H1 (cell line): ENCODE data around the gene C3orf22. TPM values are rescaled to one million over a fixed set of nuclear protein-coding genes. Genes with fewer than 3 reads are reported as not detected.

Experiments
- CTCF ChIA-PET: fragments of 300-600 bp; sonication (Branson Sonifier 250); formaldehyde crosslinking; loops from one replicate; lab custom pipeline; 2021; ENCODE audit not compliant: partially characterized antibody; lab: Charles Lee
- POLR2A ChIA-PET: fragments of 300-600 bp; sonication (Branson Sonifier 250); formaldehyde crosslinking; loops from one replicate; lab custom pipeline; 2021; ENCODE audit warnings: inconsistent platforms; ENCODE audit not compliant: partially characterized antibody; lab: Charles Lee
- DNase-seq, 2 experiments: peaks; one replicate each; pipeline versions ENCODE4 v3.0.0 to v3.0.0-alpha.2; 2010 to 2022; ENCODE audit warnings: low spot score in 2 of 2, low read depth in 1 of 2, mixed read lengths in 1 of 2
- FAIRE-seq: peaks from 2 replicates; lab custom pipeline; 2011; peaks lifted over from hg19 to GRCh38; lab: Jason Lieb, UNC
- H2AFZ ChIP-seq: 2 replicates; pipeline ENCODE4 v1.8.1; 2012; ENCODE audit warnings: low read length, inconsistent platforms
- H2AK5ac ChIP-seq: 2 replicates; pipeline ENCODE4 v1.6.1; 2013; ENCODE audit warnings: low read depth, low read length
- H2BK120ac ChIP-seq: replicated peaks from 2 replicates; pipeline ENCODE3; 2013; ENCODE audit warnings: low read depth, low read length, inconsistent platforms
- H2BK12ac ChIP-seq: 2 replicates; pipeline ENCODE4 v1.6.1; 2013; ENCODE audit warnings: low read depth, low read length
- H2BK15ac ChIP-seq: 2 replicates; pipeline ENCODE4 v1.6.1; 2013; ENCODE audit warnings: low read length
- H2BK20ac ChIP-seq: 2 replicates; pipeline ENCODE4 v1.6.1; 2013; ENCODE audit warnings: low read length
- H2BK5ac ChIP-seq: 2 replicates; pipeline ENCODE4 v1.6.1; 2013; ENCODE audit warnings: low read depth, low read length
- H3K14ac ChIP-seq: 2 replicates; pipeline ENCODE4 v1.6.1; 2013; ENCODE audit warnings: inconsistent platforms; ENCODE audit not compliant: insufficient read length
- H3K18ac ChIP-seq: 2 replicates; pipeline ENCODE4 v1.6.1; 2013; ENCODE audit warnings: low read length; ENCODE audit errors: extremely low read depth
- H3K23ac ChIP-seq: 2 replicates; pipeline ENCODE4 v1.6.1; 2013; ENCODE audit warnings: inconsistent platforms; ENCODE audit not compliant: insufficient read length
- H3K23me2 ChIP-seq: 2 replicates; pipeline ENCODE4 v1.6.1; 2013; ENCODE audit warnings: low read depth, low read length
- H3K27ac ChIP-seq: 2 replicates; pipeline ENCODE4 v1.6.1; 2011; ENCODE audit warnings: low read depth, low read length, inconsistent platforms
- H3K27me3 ChIP-seq, 4 experiments: replicated peaks in 1 of 4; 1 replicate in 1 of 4; 2 replicates in 3 of 4; pipeline versions ENCODE4 v1.6.1 to v1.8.1; 2011 to 2013; ENCODE audit warnings: low read length in 3 of 4, mild to moderate bottlenecking in 3 of 4, inconsistent platforms in 2 of 4, mixed read lengths in 2 of 4, moderate library complexity in 1 of 4; ENCODE audit not compliant: control insufficient read depth in 3 of 4, insufficient read depth in 3 of 4; ENCODE audit errors: extremely low read depth in 1 of 4
- H3K36me3 ChIP-seq, 4 experiments: 2 replicates each; pipeline versions ENCODE4 v1.6.1 to v1.8.1; 2011 to 2013; ENCODE audit warnings: mild to moderate bottlenecking in 4 of 4, low read length in 3 of 4, moderate library complexity in 2 of 4, control low read depth in 1 of 4, inconsistent platforms in 1 of 4; ENCODE audit not compliant: insufficient read depth in 4 of 4, control insufficient read depth in 2 of 4
- H3K4ac ChIP-seq: replicated peaks from 2 replicates; pipeline ENCODE3; 2013; ENCODE audit warnings: low read length, low read depth, mixed read lengths, inconsistent platforms; ENCODE audit not compliant: insufficient read length
- H3K4me1 ChIP-seq, 4 experiments: replicated peaks in 1 of 4; 1 replicate in 1 of 4; 2 replicates in 3 of 4; pipeline versions ENCODE4 v1.6.1 to v1.8.1; 2011 to 2013; ENCODE audit warnings: low read length in 3 of 4, inconsistent platforms in 2 of 4, mixed read lengths in 1 of 4; ENCODE audit not compliant: insufficient read depth in 4 of 4, control insufficient read depth in 3 of 4
- H3K4me2 ChIP-seq, 2 experiments: 2 replicates each; pipeline versions ENCODE4 v1.6.1 to v1.8.1; 2011 to 2013; ENCODE audit warnings: low read depth in 2 of 2, low read length in 2 of 2, control low read depth in 1 of 2, inconsistent platforms in 1 of 2, mild to moderate bottlenecking in 1 of 2; ENCODE audit not compliant: insufficient read depth in 1 of 2
- H3K4me3 ChIP-seq, 4 experiments: fragments of 200-600, 300-600 bp in 1 of 4; sonication (generic), shearing (Covaris generic), sonication (Bioruptor Twin) in 1 of 4; 2 replicates each; pipeline versions ENCODE4 v1.5.1 to v1.8.1; 2011 to 2016; ENCODE audit warnings: low read length in 4 of 4, low read depth in 3 of 4, control low read depth in 2 of 4, inconsistent platforms in 2 of 4, mild to moderate bottlenecking in 2 of 4, mixed read lengths in 1 of 4, moderate library complexity in 1 of 4; ENCODE audit not compliant: insufficient read depth in 2 of 4; ENCODE audit errors: extremely low read depth in 1 of 4
- H3K56ac ChIP-seq: replicated peaks from 2 replicates; pipeline ENCODE3; 2013; ENCODE audit warnings: low read depth, mild to moderate bottlenecking, mixed read lengths, low read length, inconsistent platforms; ENCODE audit not compliant: insufficient read length
- H3K79me1 ChIP-seq: 2 replicates; pipeline ENCODE4 v1.6.1; 2013; ENCODE audit warnings: low read depth, low read length, control low read depth
- H3K79me2 ChIP-seq, 2 experiments: 2 replicates each; pipeline versions ENCODE4 v1.6.1 to v1.8.1; 2012 to 2013; ENCODE audit warnings: low read length in 2 of 2, mild to moderate bottlenecking in 2 of 2, inconsistent platforms in 1 of 2; ENCODE audit not compliant: insufficient read depth in 2 of 2, control insufficient read depth in 1 of 2
- H3K9ac ChIP-seq, 4 experiments: replicated peaks in 1 of 4; 1 replicate in 1 of 4; 2 replicates in 3 of 4; pipeline versions ENCODE4 v1.6.1 to v1.8.1; 2011 to 2013; ENCODE audit warnings: low read depth in 3 of 4, low read length in 3 of 4, control low read depth in 2 of 4, mild to moderate bottlenecking in 2 of 4, moderate library complexity in 2 of 4, inconsistent platforms in 1 of 4; ENCODE audit errors: extremely low read depth in 1 of 4
- H3K9me3 ChIP-seq, 2 experiments: 2 replicates each; pipeline versions ENCODE4 v1.6.1 to v1.8.1; 2012 to 2013; ENCODE audit warnings: mild to moderate bottlenecking in 2 of 2, moderate library complexity in 2 of 2, control low read depth in 1 of 2, inconsistent platforms in 1 of 2, low read depth in 1 of 2, low read length in 1 of 2, mixed read lengths in 1 of 2; ENCODE audit not compliant: insufficient read depth in 2 of 2
- H4K20me1 ChIP-seq, 2 experiments: replicated peaks in 1 of 2; 2 replicates each; pipeline versions ENCODE3 to v1.8.1; 2011 to 2013; ENCODE audit warnings: inconsistent platforms in 2 of 2, low read length in 2 of 2, mild to moderate bottlenecking in 1 of 2; ENCODE audit not compliant: insufficient read depth in 2 of 2, control insufficient read depth in 1 of 2
- H4K5ac ChIP-seq: 2 replicates; pipeline ENCODE4 v1.6.1; 2013; ENCODE audit warnings: low read length, low read depth, mixed read lengths, inconsistent platforms; ENCODE audit not compliant: insufficient read length
- H4K8ac ChIP-seq: 2 replicates; pipeline ENCODE4 v1.8.0; 2013; ENCODE audit warnings: mild to moderate bottlenecking, moderate library complexity, low read length, inconsistent platforms; ENCODE audit not compliant: insufficient read depth; ENCODE audit errors: extremely low read depth
- H4K91ac ChIP-seq: replicated peaks from 2 replicates; pipeline ENCODE3; 2013; ENCODE audit warnings: low read length, mixed read lengths, inconsistent platforms; ENCODE audit not compliant: insufficient read length
- NANOG ChIP-seq: IDR thresholded peaks from 2 replicates; pipeline ENCODE4 v1.6.1; 2011; ENCODE audit warnings: low read length, low read depth, mild to moderate bottlenecking, inconsistent platforms; ENCODE audit not compliant: insufficient read depth, poor library complexity, severe bottlenecking
- PHF8 ChIP-seq: fragments of 200-600 bp; sonication (generic); conservative IDR thresholded peaks from 2 replicates; pipeline ENCODE4 v1.7.1; 2012; ENCODE audit warnings: low read depth, mild to moderate bottlenecking, inconsistent platforms, low read length, moderate library complexity
- SIX5 ChIP-seq: IDR thresholded peaks from 2 replicates; pipeline ENCODE4 v1.6.1; 2011; ENCODE audit warnings: mild to moderate bottlenecking, low read depth, low read length
- WGBS, 2 experiments: shearing (Covaris generic) in 1 of 2; methylation state at CpG; one replicate each; pipeline versions ENCODE4 v1.1.6 to v1.1.7; 2013 to 2015; ENCODE audit warnings: low lambda C conversion rate in 2 of 2, mixed read lengths in 2 of 2, inconsistent platforms in 1 of 2, low coverage in 1 of 2, missing lambda C conversion rate in 1 of 2; ENCODE audit not compliant: insufficient replicate concordance in 2 of 2, insufficient coverage in 1 of 2, insufficient read length in 1 of 2; ENCODE audit errors: extremely low coverage in 1 of 2, missing lambda C conversion rate in 1 of 2; 5-methylcytosine and 5-hydroxymethylcytosine counted together
- polyA plus RNA-seq, 7 experiments: library from polyadenylated mRNA; depleted of rRNA in 3 of 7; stranded (reverse) in 5 of 7; unstranded in 2 of 7; fragments of >200 nt in 5 of 7; fragments of 200-250 nt in 2 of 7; gene quantifications; 1 replicate in 5 of 7; 2 replicates in 1 of 7; 4 replicates in 1 of 7; pipeline versions ENCODE4 v1.2.1 to v1.2.3, GENCODE V29; 2011 to 2013; ENCODE audit warnings: missing spikeins in 2 of 7, mixed read lengths in 2 of 7
- total RNA-seq: library from RNA; stranded (reverse); fragmentation: NEBNext Ultra II Directional; extraction: Animal tissue kit (Norgen Biotek cat#: 25700); gene quantifications from 2 replicates; pipeline ENCODE4 v1.2.1, GENCODE V29; 2021
- TF ChIP-seq, protein P1 (sequence below): IDR thresholded peaks from 2 replicates; pipeline ENCODE4 v1.6.1; 2011; ENCODE audit warnings: low read length, improper control_type of control experiment

The C3orf22 gene
- total and polyA plus RNA-seq, 2 of the 8 experiments (the other 6 are each of a cell fraction or from before 2014, with no cell fraction given) = not detected

DNA sequence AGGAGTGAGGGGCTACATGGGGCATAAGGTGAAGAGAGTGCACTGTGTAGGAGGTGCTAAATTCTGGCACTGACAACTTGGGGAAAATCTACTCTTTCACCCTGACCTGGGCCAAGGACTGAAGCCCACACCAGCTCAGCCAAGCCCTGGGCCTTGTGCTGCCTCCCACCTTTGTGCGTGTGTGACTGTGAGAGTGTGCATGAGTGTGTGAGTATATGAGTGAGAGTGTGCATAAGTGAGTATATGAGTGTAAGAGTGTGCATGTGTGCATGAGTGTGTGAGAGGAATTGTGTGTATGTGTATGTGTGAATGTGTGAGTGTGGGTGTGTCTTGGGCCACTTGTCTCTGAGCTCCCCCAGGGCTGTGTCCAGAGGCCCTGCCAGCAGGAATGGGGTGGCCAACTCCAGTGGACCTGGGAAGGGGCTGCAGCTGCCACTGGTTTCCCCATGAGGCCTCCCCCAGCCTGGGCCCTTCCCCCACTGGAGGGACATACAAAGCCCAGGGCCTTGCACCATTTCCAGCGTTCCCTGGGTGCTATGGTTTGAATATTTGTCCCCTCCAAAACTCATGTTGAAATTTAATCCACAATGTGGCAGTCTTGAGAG lies 15.2 kb downstream of the C3orf22 start:
- Histone ChIP-seq H3K14ac (no peak overlapping the region), H3K9ac (no peak overlapping the region), H2BK5ac (no peak overlapping the region), H3K4ac (no peak overlapping the region), H3K36me3 (no peaks in the 10 kb centered on the region; a peak in 1 of 8 replicates), H2BK12ac (peak overlapping the region; percentile 11; the same call in 1 of the 2 replicates), H2AFZ (no peak overlapping the region), H2BK120ac (no peak overlapping the region), H3K4me3 (no peak overlapping the region), H3K56ac (no peak overlapping the region), H3K79me2 (no peaks in the 10 kb centered on the region), H4K20me1 (peaks cover 0 to 5% of the 10 kb centered on the region in 2 experiments), H3K79me1 (no peaks in the 10 kb centered on the region), H3K9me3 (no peaks in the 10 kb centered on the region), H4K8ac (no peak overlapping the region), H4K91ac (no peak overlapping the region), H2BK15ac (no peak overlapping the region; the same call in 1 of the 2 replicates), H2AK5ac (no peak overlapping the region), H2BK20ac (no peak overlapping the region), H3K18ac (no peak overlapping the region; the same call in 1 of the 2 replicates), H4K5ac (no peak overlapping the region), H3K23ac (no peak overlapping the region), H3K27me3 (peaks cover 0 to 5% (median 2%) of the 10 kb centered on the region in 4 experiments; a peak in 1 of 7 replicates), H3K27ac (no peak overlapping the region; the same call in 1 of the 2 replicates), H3K23me2 (peaks cover 9% of the 10 kb centered on the region; the same call in 1 of the 2 replicates), H3K4me1 (peaks cover 0 to 3% (median 1%) of the 10 kb centered on the region in 4 experiments; a peak in 4 of 7 replicates), H3K4me2 (no peak overlapping the region)
- no peak for DNase-seq
- TF ChIP-seq SIX5 (no peak), PHF8 (no peak), NANOG (no peak)
- TF ChIP-seq, protein P1, sequence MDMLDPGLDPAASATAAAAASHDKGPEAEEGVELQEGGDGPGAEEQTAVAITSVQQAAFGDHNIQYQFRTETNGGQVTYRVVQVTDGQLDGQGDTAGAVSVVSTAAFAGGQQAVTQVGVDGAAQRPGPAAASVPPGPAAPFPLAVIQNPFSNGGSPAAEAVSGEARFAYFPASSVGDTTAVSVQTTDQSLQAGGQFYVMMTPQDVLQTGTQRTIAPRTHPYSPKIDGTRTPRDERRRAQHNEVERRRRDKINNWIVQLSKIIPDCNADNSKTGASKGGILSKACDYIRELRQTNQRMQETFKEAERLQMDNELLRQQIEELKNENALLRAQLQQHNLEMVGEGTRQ = no peak
- WGBS, 2 experiments = 91% methylated on average over 2 of the region's 2 CpGs; no CpG with 5 or more reads in 1 of the 2 experiments
- POLR2A ChIA-PET = interaction anchor here (1.0 to 1.7 kb wide), 2 partner anchors 10 to 27 kb away, joined by 3 to 5 read pairs; no protein-coding TSS in a partner anchor
- no peak for FAIRE-seq
- CTCF ChIA-PET = interaction anchor here (0.6 to 2.5 kb wide), 5 partner anchors 9 to 410 kb away, joined by 3 to 7 read pairs (median 5); no protein-coding TSS in a partner anchor
